AG04450 (cell line): ENCODE results near the gene MCTP1. TPM values are rescaled to one million over a fixed set of nuclear protein-coding genes. Genes with fewer than 3 reads are reported as not detected.

Experiments used
- CTCF ChIA-PET: fragments of 300-600, 350-600 bp; formaldehyde crosslinking; extraction: SDS; loops from one replicate; lab custom pipeline; 2022; ENCODE audit warnings: antibody characterized with exemption, inconsistent platforms; lab: Charles Lee
- POLR2A ChIA-PET: fragments of 350-600 bp; formaldehyde crosslinking; extraction: SDS; loops from one replicate; lab custom pipeline; 2021; ENCODE audit warnings: antibody characterized with exemption, inconsistent platforms; lab: Yijun Ruan, JAX
- DNase-seq: peaks from one replicate; pipeline ENCODE4 v3.0.0-alpha.2; 2011; ENCODE audit warnings: low read depth, low spot score
- H3K27ac ChIP-seq: one replicate; pipeline ENCODE4 v1.5.1; 2012; ENCODE audit warnings: low read depth, low read length, control low read depth
- H3K27me3 ChIP-seq: one replicate; pipeline ENCODE4 v1.6.0; 2012; ENCODE audit warnings: low read length; ENCODE audit not compliant: control insufficient read depth, insufficient read depth
- H3K4me3 ChIP-seq: 2 replicates; pipeline ENCODE4 v1.5.1; 2011; ENCODE audit warnings: mild to moderate bottlenecking, low read depth, low read length, control low read depth
- H3K9me3 ChIP-seq: 2 replicates; pipeline ENCODE4 v1.5.1; 2012; ENCODE audit warnings: low read length; ENCODE audit not compliant: control insufficient read depth, insufficient read depth
- CTCF ChIP-seq: IDR thresholded peaks from 2 replicates; pipeline ENCODE4 v1.5.1; 2011; ENCODE audit warnings: low read depth, low read length, control low read depth, inconsistent platforms
- polyA plus RNA-seq: library from polyadenylated mRNA; depleted of rRNA; stranded (reverse); fragments of >200 nt; gene quantifications from 2 replicates; pipeline ENCODE4 v1.2.3, GENCODE V29; 2011

The MCTP1 gene
- polyA plus RNA-seq, 1 experiment = 0.66 TPM

- TF ChIP-seq CTCF = no peak
- Histone ChIP-seq H3K27ac (no peak overlapping the region), H3K27me3 (no peaks in the 10 kb centered on the region), H3K4me3 (no peak overlapping the region), H3K9me3 (no peaks in the 10 kb centered on the region)
- CTCF ChIA-PET = interaction anchor here (3.2 kb wide), 1 partner anchor 8 kb away, joined by 21 read pairs; no protein-coding TSS in a partner anchor
- POLR2A ChIA-PET = no interaction called here
- DNase-seq = no peak
These were observed 538.8 kb downstream of the MCTP1 start for GRCh38 chr5:94745786-94746730.

- POLR2A ChIA-PET = no interaction called here
These were observed 540.0 kb downstream of the MCTP1 start for GRCh38 chr5:94744906-94745305.

GRCh38 chr5:94742852-94743251, 542.0 kb downstream of the MCTP1 start:
- Histone ChIP-seq H3K9me3 (no peaks in the 10 kb centered on the region), H3K27me3 (no peaks in the 10 kb centered on the region), H3K4me3 (no peak overlapping the region), H3K27ac (no peak overlapping the region)
- CTCF ChIA-PET = no interaction called here
- no peak for TF ChIP-seq CTCF
- no peak for DNase-seq
- POLR2A ChIA-PET = no interaction called here

More at GRCh38 chr5:94744906-94745305, 540.0 kb downstream of the MCTP1 start:
- no peak overlapping the region for H3K27ac ChIP-seq
- CTCF ChIA-PET = no interaction called here
- TF ChIP-seq CTCF = no peak
- no peaks in the 10 kb centered on the region for H3K27me3 ChIP-seq
- H3K4me3 ChIP-seq = no peak overlapping the region
- H3K9me3 ChIP-seq = no peaks in the 10 kb centered on the region
- no peak for DNase-seq

- CTCF ChIA-PET = no interaction called here
These were observed 544.6 kb downstream of the MCTP1 start for GRCh38 chr5:94740286-94740685.

More at GRCh38 chr5:94740286-94740685, 544.6 kb downstream of the MCTP1 start:
- Histone ChIP-seq H3K27ac (no peak overlapping the region), H3K4me3 (no peak overlapping the region), H3K9me3 (no peaks in the 10 kb centered on the region), H3K27me3 (no peaks in the 10 kb centered on the region)
- TF ChIP-seq CTCF = no peak
- POLR2A ChIA-PET = no interaction called here
- no peak for DNase-seq
